Measurements from ENCODE around the gene STYK1. TPM values are rescaled to one million over a fixed set of nuclear protein-coding genes. Genes with fewer than 3 reads are reported as not detected.

The STYK1 gene
- total RNA-seq, 2 donors from 2014 or later, result not detected

- ATAC-seq (no peak), DNase-seq (no peak)
- Mint-ChIP-seq H3K4me1 (no peaks in the 10 kb centered on the region), H3K27me3 (peaks cover 63% of the 10 kb centered on the region), H3K4me3 (no peak overlapping the region), H3K27ac (no peak overlapping the region), H3K36me3 (ENCODE audit: low read depth) (peaks cover 5% of the 10 kb centered on the region)
- H3K9me3 ChIP-seq (ENCODE audit: control insufficient read depth, low read length, poor library complexity, severe bottlenecking), result no peaks in the 10 kb centered on the region
Measured at GRCh38 chr12:10709808-10710207, 36.0 kb upstream of the STYK1 start.

GRCh38 chr12:10708862-10709261 lies 35.0 kb upstream of the STYK1 start:
- no peaks in the 10 kb centered on the region for H3K9me3 ChIP-seq (ENCODE audit: control insufficient read depth, low read length, poor library complexity, severe bottlenecking)
- no peak for ATAC-seq
- peaks cover 61% of the 10 kb centered on the region for H3K27me3 Mint-ChIP-seq
- H3K27ac Mint-ChIP-seq, result no peak overlapping the region
- peaks cover 9% of the 10 kb centered on the region for H3K36me3 Mint-ChIP-seq (ENCODE audit: low read depth)
- no peaks in the 10 kb centered on the region for H3K4me1 Mint-ChIP-seq
- no peak for DNase-seq
- no peak overlapping the region for H3K4me3 Mint-ChIP-seq

- Mint-ChIP-seq H3K4me3 (no peak overlapping the region), H3K27me3 (peaks cover 36% of the 10 kb centered on the region), H3K36me3 (ENCODE audit: low read depth) (peaks cover 9% of the 10 kb centered on the region), H3K27ac (no peak overlapping the region), H3K4me1 (peaks cover 9% of the 10 kb centered on the region)
- ATAC-seq, result no peak
- no peak for DNase-seq
- no peaks in the 10 kb centered on the region for H3K9me3 ChIP-seq (ENCODE audit: control insufficient read depth, low read length, poor library complexity, severe bottlenecking)
Measured at GRCh38 chr12:10705655-10706054, 31.8 kb upstream of the STYK1 start.

GRCh38 chr12:10701843-10702242 lies 28.0 kb upstream of the STYK1 start:
- peaks cover 9% of the 10 kb centered on the region for H3K4me1 Mint-ChIP-seq
- H3K9me3 ChIP-seq (ENCODE audit: control insufficient read depth, low read length, poor library complexity, severe bottlenecking), result no peaks in the 10 kb centered on the region
- H3K4me3 Mint-ChIP-seq, result no peak overlapping the region
- ATAC-seq (no peak), DNase-seq (no peak)
- H3K27me3 Mint-ChIP-seq, result peaks cover 8% of the 10 kb centered on the region
- H3K27ac Mint-ChIP-seq, result no peak overlapping the region
- peaks cover 4% of the 10 kb centered on the region for H3K36me3 Mint-ChIP-seq (ENCODE audit: low read depth)

GRCh38 chr12:10701131-10701681 lies 27.4 kb upstream of the STYK1 start:
- Mint-ChIP-seq H3K36me3 (ENCODE audit: low read depth) (peaks cover 4% of the 10 kb centered on the region), H3K27ac (no peak overlapping the region), H3K4me3 (peak overlapping the region; percentile 19), H3K4me1 (peaks cover 9% of the 10 kb centered on the region), H3K27me3 (peaks cover 3% of the 10 kb centered on the region)
- H3K9me3 ChIP-seq (ENCODE audit: control insufficient read depth, low read length, poor library complexity, severe bottlenecking), result no peaks in the 10 kb centered on the region
- DNase-seq (no peak), ATAC-seq (peak; percentile 55)

- H3K27ac Mint-ChIP-seq, result no peak overlapping the region
- no peaks in the 10 kb centered on the region for H3K9me3 ChIP-seq (ENCODE audit: control insufficient read depth, low read length, poor library complexity, severe bottlenecking)
- H3K36me3 Mint-ChIP-seq (ENCODE audit: low read depth), result peaks cover 4% of the 10 kb centered on the region
- no peaks in the 10 kb centered on the region for H3K27me3 Mint-ChIP-seq
- ATAC-seq, result no peak
- peaks cover 9% of the 10 kb centered on the region for H3K4me1 Mint-ChIP-seq
- no peak overlapping the region for H3K4me3 Mint-ChIP-seq
- DNase-seq, result no peak
Measured at GRCh38 chr12:10700581-10700980, 26.7 kb upstream of the STYK1 start.

- Mint-ChIP-seq H3K27me3 (no peaks in the 10 kb centered on the region), H3K4me3 (no peak overlapping the region), H3K27ac (no peak overlapping the region), H3K4me1 (peaks cover 11% of the 10 kb centered on the region), H3K36me3 (ENCODE audit: low read depth) (no peaks in the 10 kb centered on the region)
- ATAC-seq (no peak), DNase-seq (no peak)
- no peaks in the 10 kb centered on the region for H3K9me3 ChIP-seq (ENCODE audit: control insufficient read depth, low read length, poor library complexity, severe bottlenecking)
Measured at GRCh38 chr12:10697862-10698261, 24.0 kb upstream of the STYK1 start.

GRCh38 chr12:10697156-10697555 lies 23.3 kb upstream of the STYK1 start:
- Mint-ChIP-seq H3K4me3 (no peak overlapping the region), H3K36me3 (ENCODE audit: low read depth) (no peaks in the 10 kb centered on the region), H3K27me3 (peaks cover 3% of the 10 kb centered on the region), H3K27ac (no peak overlapping the region), H3K4me1 (peaks cover 11% of the 10 kb centered on the region)
- no peaks in the 10 kb centered on the region for H3K9me3 ChIP-seq (ENCODE audit: control insufficient read depth, low read length, poor library complexity, severe bottlenecking)
- no peak for DNase-seq
- ATAC-seq, result no peak

- H3K4me3 Mint-ChIP-seq, result no peak overlapping the region
- ATAC-seq (no peak), DNase-seq (no peak)
- H3K27me3 Mint-ChIP-seq, result peaks cover 8% of the 10 kb centered on the region
- peaks cover 2% of the 10 kb centered on the region for H3K4me1 Mint-ChIP-seq
- H3K9me3 ChIP-seq (ENCODE audit: control insufficient read depth, low read length, poor library complexity, severe bottlenecking), result no peaks in the 10 kb centered on the region
- H3K27ac Mint-ChIP-seq, result no peak overlapping the region
- H3K36me3 Mint-ChIP-seq (ENCODE audit: low read depth), result no peaks in the 10 kb centered on the region
Measured at GRCh38 chr12:10690906-10691305, 17.1 kb upstream of the STYK1 start.

GRCh38 chr12:10689146-10689545 lies 15.3 kb upstream of the STYK1 start:
- Mint-ChIP-seq H3K27me3 (peaks cover 25% of the 10 kb centered on the region), H3K27ac (no peak overlapping the region), H3K4me3 (no peak overlapping the region), H3K4me1 (no peaks in the 10 kb centered on the region), H3K36me3 (ENCODE audit: low read depth) (no peaks in the 10 kb centered on the region)
- ATAC-seq, result no peak
- no peaks in the 10 kb centered on the region for H3K9me3 ChIP-seq (ENCODE audit: control insufficient read depth, low read length, poor library complexity, severe bottlenecking)
- no peak for DNase-seq

- Mint-ChIP-seq H3K27ac (no peak overlapping the region), H3K4me3 (no peak overlapping the region), H3K36me3 (ENCODE audit: low read depth) (no peaks in the 10 kb centered on the region), H3K4me1 (no peaks in the 10 kb centered on the region), H3K27me3 (peaks cover 25% of the 10 kb centered on the region)
- ATAC-seq, result no peak
- no peaks in the 10 kb centered on the region for H3K9me3 ChIP-seq (ENCODE audit: control insufficient read depth, low read length, poor library complexity, severe bottlenecking)
- no peak for DNase-seq
Measured at GRCh38 chr12:10688042-10688441, 14.2 kb upstream of the STYK1 start.

- H3K27me3 Mint-ChIP-seq, result peaks cover 27% of the 10 kb centered on the region
- H3K36me3 Mint-ChIP-seq (ENCODE audit: low read depth), result peaks cover 2% of the 10 kb centered on the region
- H3K9me3 ChIP-seq (ENCODE audit: control insufficient read depth, low read length, poor library complexity, severe bottlenecking), result no peaks in the 10 kb centered on the region
- ATAC-seq (peak; percentile 32), DNase-seq (no peak)
- peaks cover 29% of the 10 kb centered on the region for H3K4me1 Mint-ChIP-seq
- peak overlapping the region; percentile 1 for H3K27ac Mint-ChIP-seq
- peak overlapping the region; percentile 33 for H3K4me3 Mint-ChIP-seq
Measured at GRCh38 chr12:10672231-10672868, 1.5 kb downstream of the STYK1 start.

- H3K27ac Mint-ChIP-seq, result no peak overlapping the region
- peaks cover 26% of the 10 kb centered on the region for H3K4me1 Mint-ChIP-seq
- H3K36me3 Mint-ChIP-seq (ENCODE audit: low read depth), result peaks cover 2% of the 10 kb centered on the region
- H3K4me3 Mint-ChIP-seq, result no peak overlapping the region
- no peaks in the 10 kb centered on the region for H3K9me3 ChIP-seq (ENCODE audit: control insufficient read depth, low read length, poor library complexity, severe bottlenecking)
- H3K27me3 Mint-ChIP-seq, result peaks cover 25% of the 10 kb centered on the region
- ATAC-seq (no peak), DNase-seq (no peak)
Measured at GRCh38 chr12:10669533-10669932, 4.3 kb downstream of the STYK1 start.

- ATAC-seq, result no peak
- Mint-ChIP-seq H3K4me3 (peak overlapping the region; percentile 71), H3K27ac (no peak overlapping the region), H3K4me1 (peaks cover 18% of the 10 kb centered on the region), H3K36me3 (ENCODE audit: low read depth) (peaks cover 2% of the 10 kb centered on the region), H3K27me3 (peaks cover 31% of the 10 kb centered on the region)
- no peak for DNase-seq
- H3K9me3 ChIP-seq (ENCODE audit: control insufficient read depth, low read length, poor library complexity, severe bottlenecking), result no peaks in the 10 kb centered on the region
Measured at GRCh38 chr12:10668526-10668925, 5.3 kb downstream of the STYK1 start.
